ENCODE results near the gene ARHGAP21. TPM values are rescaled to one million over a fixed set of nuclear protein-coding genes. Genes with fewer than 3 reads are reported as not detected.

ARHGAP21 gene
- total RNA-seq, 4 donors from 2014 or later: 15.3 to 59.1 (median 37.1) TPM

GRCh38 chr10:24618401-24618800 is 105.3 kb downstream of the ARHGAP21 start:
- intact Hi-C loops (cut with DNase I): no loop called here
- no peaks in the 10 kb centered on the region for H3K9me3 ChIP-seq
- 78 to 83% methylated on average over 5 of the region's 5 CpGs for WGBS, 2 donors
- H3K4me1 ChIP-seq: no peaks in the 10 kb centered on the region
- peaks cover 0 to 55% (median 0%) of the 10 kb centered on the region in 3 donors for H3K36me3 ChIP-seq
- no peak overlapping the region for H3K27ac ChIP-seq
- no peaks in the 10 kb centered on the region for H3K27me3 ChIP-seq
- no peak overlapping the region for H3K4me3 ChIP-seq
- DNase-seq: no peak
- TF ChIP-seq POLR2A (IDR thresholded peaks at IDR 0.05): no peak
- TF ChIP-seq CTCF (IDR thresholded peaks at IDR 0.05): no peak

GRCh38 chr10:24617771-24618396 is 105.8 kb downstream of the ARHGAP21 start:
- H3K4me3 ChIP-seq: no peak overlapping the region
- H3K36me3 ChIP-seq: peaks cover 0 to 55% (median 0%) of the 10 kb centered on the region in 3 donors
- intact Hi-C loops (cut with DNase I): no loop called here
- no peaks in the 10 kb centered on the region for H3K27me3 ChIP-seq
- no peak overlapping the region for H3K27ac ChIP-seq
- no peaks in the 10 kb centered on the region for H3K4me1 ChIP-seq
- 53 to 55% methylated on average over 7 of the region's 7 CpGs for WGBS, 2 donors
- no peaks in the 10 kb centered on the region for H3K9me3 ChIP-seq
- DNase-seq: no peak
- no peak for TF ChIP-seq POLR2A (IDR thresholded peaks at IDR 0.05)
- peak; percentile 61 to 77 (median 63) for TF ChIP-seq CTCF (IDR thresholded peaks at IDR 0.05)

GRCh38 chr10:24616536-24616935 is 107.2 kb downstream of the ARHGAP21 start:
- no peaks in the 10 kb centered on the region for H3K9me3 ChIP-seq

GRCh38 chr10:24606021-24606420 is 117.7 kb downstream of the ARHGAP21 start:
- Histone ChIP-seq H3K36me3 (peaks cover 6 to 63% (median 13%) of the 10 kb centered on the region in 3 donors), H3K27ac (no peak overlapping the region), H3K4me1 (no peaks in the 10 kb centered on the region), H3K27me3 (no peaks in the 10 kb centered on the region), H3K4me3 (no peak overlapping the region), H3K9me3 (no peaks in the 10 kb centered on the region)
- no peak for DNase-seq
- intact Hi-C loops (cut with DNase I): no loop called here
- TF ChIP-seq CTCF (IDR thresholded peaks at IDR 0.05) (no peak), POLR2A (IDR thresholded peaks at IDR 0.05) (no peak)
- WGBS, 2 donors: 90 to 95% methylated on average over 1 of the region's 1 CpG

More at GRCh38 chr10:24616536-24616935, 107.2 kb downstream of the ARHGAP21 start:
- H3K4me3 ChIP-seq: no peak overlapping the region
- intact Hi-C loops (cut with DNase I): no loop called here
- no peaks in the 10 kb centered on the region for H3K27me3 ChIP-seq
- DNase-seq: no peak
- WGBS, 2 donors: 75 to 88% methylated on average over 3 of the region's 3 CpGs
- H3K27ac ChIP-seq: no peak overlapping the region
- peaks cover 0 to 58% (median 0%) of the 10 kb centered on the region in 3 donors for H3K36me3 ChIP-seq
- no peaks in the 10 kb centered on the region for H3K4me1 ChIP-seq
- no peak for TF ChIP-seq CTCF (IDR thresholded peaks at IDR 0.05)
- no peak for TF ChIP-seq POLR2A (IDR thresholded peaks at IDR 0.05)

- no peak overlapping the region for H3K27ac ChIP-seq
- H3K4me1 ChIP-seq: no peaks in the 10 kb centered on the region
- H3K4me3 ChIP-seq: no peak overlapping the region
- no peaks in the 10 kb centered on the region for H3K27me3 ChIP-seq
- no peak for TF ChIP-seq CTCF (IDR thresholded peaks at IDR 0.05)
- no peak for TF ChIP-seq POLR2A (IDR thresholded peaks at IDR 0.05)
- intact Hi-C loops (cut with DNase I): no loop called here
- WGBS, 2 donors: 89 to 94% methylated on average over 3 of the region's 3 CpGs
- no peak for DNase-seq
- no peaks in the 10 kb centered on the region for H3K9me3 ChIP-seq
- peaks cover 6 to 69% (median 13%) of the 10 kb centered on the region in 3 donors for H3K36me3 ChIP-seq
These were observed 118.5 kb downstream of the ARHGAP21 start for GRCh38 chr10:24605141-24605540.

Measured in esophagus squamous epithelium (tissue), 5 donors.